Fibroblast of skin of left quadriceps (primary cell): ENCODE data around the gene NUDT14.

ENCODE experiments used
- DNase-seq, 2 experiments: peaks; one replicate each; pipeline ENCODE4 v3.0.0-alpha.2; 2013; ENCODE audit warnings: low read depth in 2 of 2

Gene NUDT14

GRCh38 chr14:105180592-105181548 lies at the start of gene NUDT14:
TSS of gene NUDT14 (minus strand) at chr14:105181312. CDS start at chr14:105181209, 103 bp downstream.
- no peak for DNase-seq

GRCh38 chr14:105229099-105229655 lies 48.1 kb upstream of the NUDT14 start:
- DNase-seq = no peak

- DNase-seq = no peak
Observed at GRCh38 chr14:105228562-105228961, 47.5 kb upstream of the NUDT14 start.

- no peak for DNase-seq
Observed at GRCh38 chr14:105227346-105227745, 46.2 kb upstream of the NUDT14 start.

- DNase-seq = no peak
Observed at GRCh38 chr14:105226198-105226597, 45.1 kb upstream of the NUDT14 start.

- DNase-seq = no peak
Observed at GRCh38 chr14:105224845-105225570, 43.9 kb upstream of the NUDT14 start.

GRCh38 chr14:105223770-105224544 lies 42.8 kb upstream of the NUDT14 start:
- DNase-seq = no peak

- no peak for DNase-seq
Observed at GRCh38 chr14:105223260-105223659, 42.1 kb upstream of the NUDT14 start.

GRCh38 chr14:105221598-105222178 lies 40.6 kb upstream of the NUDT14 start:
- no peak for DNase-seq

- DNase-seq = no peak
Observed at GRCh38 chr14:105220699-105221597, 39.8 kb upstream of the NUDT14 start.

- no peak for DNase-seq
Observed at GRCh38 chr14:105219753-105220152, 38.6 kb upstream of the NUDT14 start.

GRCh38 chr14:105219043-105219612 lies 38.0 kb upstream of the NUDT14 start:
- no peak for DNase-seq

- DNase-seq = no peak
Observed at GRCh38 chr14:105218611-105219010, 37.5 kb upstream of the NUDT14 start.

- no peak for DNase-seq
Observed at GRCh38 chr14:105217774-105218173, 36.7 kb upstream of the NUDT14 start.

GRCh38 chr14:105216490-105217247 lies 35.6 kb upstream of the NUDT14 start:
- no peak for DNase-seq

- DNase-seq = no peak
Observed at GRCh38 chr14:105215602-105216001, 34.5 kb upstream of the NUDT14 start.

GRCh38 chr14:105214324-105214915 lies 33.3 kb upstream of the NUDT14 start:
- DNase-seq = no peak

- DNase-seq = no peak
Observed at GRCh38 chr14:105213361-105213760, 32.2 kb upstream of the NUDT14 start.
